Transverse colon (tissue), 4 donors: ENCODE measurements around the gene PPP1R7.

Experiments used
- CTCF ChIP-seq, 5 experiments: fragments of 200-600 bp in 3 of 5; fragments of 450-650 bp in 2 of 5; sonication (generic) in 3 of 5; IDR thresholded peaks; 1 replicate in 2 of 5; 2 replicates in 3 of 5; pipeline ENCODE4 v1.5.1; 2016 to 2017; ENCODE audit warnings: antibody characterized with exemption in 5 of 5, inconsistent platforms in 3 of 5, mild to moderate bottlenecking in 2 of 5, moderate library complexity in 1 of 5
- EP300 ChIP-seq: sonication (generic); formaldehyde crosslinking; IDR thresholded peaks from one replicate; pipeline ENCODE4 v1.6.1; 2017; ENCODE audit warnings: antibody characterized with exemption, low read depth
- POLR2A ChIP-seq: fragments of 450-650 bp; IDR thresholded peaks from one replicate; pipeline ENCODE4 v1.6.1; 2016; ENCODE audit warnings: antibody characterized with exemption, mild to moderate bottlenecking, moderate library complexity
- POLR2AphosphoS5 ChIP-seq, 3 donors: sonication (generic); formaldehyde crosslinking; IDR thresholded peaks; one replicate each; pipeline ENCODE4 v1.6.1; 2016; ENCODE audit warnings: antibody characterized with exemption in 3 of 3

- no peak for TF ChIP-seq CTCF (IDR thresholded peaks at IDR 0.05)
- TF ChIP-seq POLR2AphosphoS5 (IDR thresholded peaks at IDR 0.05), result no peak
- no peak for TF ChIP-seq EP300
- no peak for TF ChIP-seq POLR2A
Observed at GRCh38 chr2:241191081-241191480, 40.8 kb downstream of the PPP1R7 start.
